NCI-H1436 (cell line): ENCODE measurements around the gene GRIN2C.

ENCODE experiments used
- DNase-seq: peaks from one replicate; lab custom pipeline; 2025; lab: John Stamatoyannopoulos, UW

Gene GRIN2C

DNA sequence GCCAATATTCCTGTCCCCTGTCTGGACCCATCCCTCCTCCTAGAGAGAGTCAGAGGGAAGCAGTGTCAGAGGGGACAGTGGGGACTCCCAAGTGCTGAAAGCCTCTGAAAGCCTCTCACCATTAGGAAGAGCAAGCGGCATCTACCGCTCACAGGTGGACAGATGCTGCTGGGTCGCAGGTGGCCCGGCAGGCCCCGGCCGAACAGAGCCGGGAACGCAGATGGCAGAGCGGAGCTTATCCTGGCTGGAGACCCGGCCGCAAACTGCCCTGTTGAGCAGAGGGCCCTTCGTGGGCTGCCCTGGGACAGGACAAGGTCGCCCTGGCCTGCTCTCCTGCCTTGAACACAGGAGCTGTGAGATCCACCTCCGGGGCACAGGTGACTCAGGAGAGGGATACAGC lies 60.6 kb downstream of the GRIN2C start:
- DNase-seq, result no peak

DNA sequence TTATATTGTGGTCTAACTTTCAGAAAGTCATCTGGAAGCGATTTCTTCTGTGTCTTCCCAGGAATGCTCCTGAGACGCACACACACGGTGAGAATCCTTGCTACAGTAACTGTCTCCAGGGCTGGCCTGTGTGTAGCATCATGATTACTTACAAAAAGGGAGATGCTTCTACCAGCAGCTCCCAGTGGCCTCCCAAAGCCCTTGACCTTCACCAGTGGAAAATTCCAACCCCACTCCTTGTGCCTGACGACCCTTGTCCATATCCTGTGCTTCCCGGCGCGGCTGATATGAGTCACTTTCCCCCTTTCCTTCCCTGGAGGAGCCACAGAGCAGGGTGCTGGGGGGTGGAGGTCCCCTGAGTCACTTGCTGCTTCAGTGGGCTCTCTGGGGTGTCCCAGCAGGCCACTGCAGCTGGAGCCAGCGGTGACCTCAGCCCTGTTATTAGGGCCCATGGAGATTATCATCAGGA lies 61.4 kb downstream of the GRIN2C start:
- DNase-seq, result no peak

DNA sequence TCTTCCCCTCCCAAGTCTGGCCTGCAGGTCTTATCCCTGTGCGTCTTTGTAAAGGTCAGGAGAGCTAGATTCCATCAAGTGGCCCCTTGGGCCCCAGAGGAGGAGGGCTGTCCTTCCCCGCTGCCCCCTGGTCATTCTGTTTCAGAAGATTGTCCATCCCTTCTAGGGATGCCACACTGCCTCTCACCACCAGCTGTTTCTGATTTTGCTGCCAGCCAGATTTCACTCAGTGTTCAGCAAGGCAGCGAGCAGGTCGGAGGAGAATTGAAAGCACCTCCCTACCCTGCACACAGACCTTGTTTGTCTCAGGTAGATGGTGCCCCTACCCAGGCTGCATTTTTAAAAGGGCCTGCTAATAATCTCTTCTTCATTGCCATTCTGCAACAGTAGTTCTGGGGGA lies 61.9 kb downstream of the GRIN2C start:
- no peak for DNase-seq

DNA sequence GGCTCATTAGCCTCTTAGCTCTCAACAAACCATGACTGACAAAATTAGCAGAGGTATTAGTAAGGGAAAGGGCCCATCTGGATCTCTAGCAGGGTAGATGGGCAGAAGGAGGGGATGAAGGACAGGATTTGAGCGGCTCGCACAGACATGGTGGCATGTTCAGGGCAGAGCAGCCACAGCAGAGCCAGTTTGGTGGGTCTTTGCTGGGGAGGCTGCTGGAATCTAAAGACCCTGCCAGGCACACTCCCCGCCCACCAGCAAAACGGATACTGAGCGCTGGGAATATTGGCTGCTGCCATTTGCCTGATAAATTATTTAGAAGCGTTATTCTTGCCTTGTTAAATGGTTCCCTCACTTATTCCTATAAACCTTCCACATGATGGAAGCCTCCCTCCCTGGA lies 62.8 kb downstream of the GRIN2C start:
- no peak for DNase-seq

DNA sequence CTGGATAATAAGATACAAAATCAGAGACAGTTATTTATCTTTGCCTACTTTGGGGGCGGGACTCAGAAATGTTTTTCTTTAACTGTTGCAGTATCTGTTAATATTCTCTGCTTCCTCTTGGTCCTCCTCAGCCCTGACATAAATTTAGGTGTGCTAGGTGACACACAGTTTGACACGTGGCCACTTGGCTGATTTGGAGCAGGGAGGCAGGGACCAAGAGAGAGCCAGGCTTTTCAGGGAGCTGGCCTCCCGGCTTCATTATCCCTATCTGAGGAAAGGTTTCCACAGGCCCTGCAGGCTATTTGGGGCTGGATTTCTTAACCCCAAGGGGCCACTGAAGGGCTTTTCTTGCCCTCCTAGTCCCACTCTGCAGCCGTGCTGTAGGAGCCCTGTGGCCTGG lies 63.5 kb downstream of the GRIN2C start:
- no peak for DNase-seq

DNA sequence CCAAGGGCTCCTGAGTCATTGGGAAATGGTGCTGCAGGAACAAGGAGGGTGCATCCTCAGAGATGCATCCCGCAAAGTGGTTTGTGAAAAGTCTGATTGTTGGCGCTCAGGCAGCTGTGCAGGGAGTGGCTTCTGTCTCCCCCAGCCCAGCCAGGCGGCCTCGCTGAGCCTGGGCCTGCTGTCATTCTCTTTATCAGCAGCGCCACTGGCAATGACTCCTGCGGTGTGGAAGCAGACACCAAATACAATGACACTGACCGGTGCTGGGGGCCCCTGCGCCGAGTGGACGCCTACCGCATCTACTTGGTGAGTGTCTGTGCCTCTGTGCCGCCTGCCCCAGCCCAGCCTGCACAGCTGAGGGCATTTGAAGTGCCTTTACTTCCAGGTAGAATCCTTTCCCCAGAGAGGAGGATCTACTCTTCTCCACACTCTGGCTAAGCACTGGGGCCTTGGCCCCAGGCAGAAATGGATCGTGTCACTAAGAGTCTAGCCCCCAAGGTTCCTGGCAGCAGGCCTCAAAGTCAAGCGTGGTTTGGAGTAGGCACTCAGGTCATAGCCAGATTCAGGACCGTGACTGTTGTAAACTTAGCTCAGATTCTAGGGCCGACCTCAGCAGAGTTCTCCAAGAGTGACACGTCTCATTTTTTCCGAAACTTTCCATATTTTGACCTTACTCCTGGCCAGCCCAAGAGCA lies 64.2 kb downstream of the GRIN2C start:
- no peak for DNase-seq

DNA sequence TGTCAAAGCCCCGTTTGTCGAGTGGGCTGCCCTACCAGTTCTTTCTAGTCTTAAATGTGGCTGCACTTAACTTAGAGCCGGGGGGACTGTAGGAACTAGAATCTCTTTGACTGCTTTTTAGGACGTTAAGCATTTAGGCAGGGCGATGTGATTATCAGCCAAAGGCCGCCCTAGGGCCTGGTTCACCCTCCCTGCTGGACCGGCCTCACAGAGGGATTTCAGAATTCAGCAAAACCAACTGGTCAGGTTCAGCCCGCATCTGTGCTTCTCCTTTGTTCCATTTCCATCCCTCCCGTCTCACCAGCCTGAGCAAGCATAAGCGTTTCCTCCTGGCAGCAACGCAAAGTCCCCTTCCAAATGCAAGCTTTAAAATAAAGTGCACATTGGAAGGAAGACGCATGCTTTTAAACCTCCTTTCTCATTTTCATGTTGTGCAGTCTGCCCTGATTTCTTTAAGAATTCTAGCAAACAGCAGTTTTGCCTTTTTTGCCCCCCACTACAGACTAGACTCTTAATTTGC lies 67.0 kb downstream of the GRIN2C start:
- no peak for DNase-seq
